ENCODE data around the gene INPP5D.
"Not testable (repeated sequence)": the region's sequence is repeated elsewhere in the genome, so short reads cannot be mapped to it uniquely, and the experiment has no call there.

The INPP5D gene
- total RNA-seq = 244 to 292 reads per million in 2 donors

GRCh38 chr2:233059797-233060500, at the start of gene INPP5D:
Gene INPP5D, plus strand, starts transcription at chr2:233060342. Its CDS starts 137 bp downstream, at chr2:233060479.
- peak; percentile 37 for DNase-seq

GRCh38 chr2:233010569-233011267, 49.4 kb upstream of the INPP5D start:
- DNase-seq = no peak

GRCh38 chr2:233011268-233011650, 48.9 kb upstream of the INPP5D start:
- DNase-seq = no peak

GRCh38 chr2:233011702-233012131, 48.4 kb upstream of the INPP5D start:
- no peak for DNase-seq

- no peak for DNase-seq
These were observed 47.7 kb upstream of the INPP5D start for GRCh38 chr2:233012301-233012971.

GRCh38 chr2:233013027-233013461, 47.1 kb upstream of the INPP5D start, which contains the start of gene NGEF:
Gene NGEF, minus strand, starts transcription at chr2:233013256. Its CDS starts 38,366 bp downstream, at chr2:232974890.
- no peak for DNase-seq

GRCh38 chr2:233013650-233014049, 46.5 kb upstream of the INPP5D start:
- DNase-seq = no peak

- DNase-seq = no peak
These were observed 45.0 kb upstream of the INPP5D start for GRCh38 chr2:233015019-233015645.

GRCh38 chr2:233017947-233018346, 42.2 kb upstream of the INPP5D start:
- DNase-seq = no peak

- DNase-seq = not testable (repeated sequence)
These were observed 40.5 kb upstream of the INPP5D start for GRCh38 chr2:233019610-233020009.

- DNase-seq = no peak
These were observed 39.7 kb upstream of the INPP5D start for GRCh38 chr2:233020454-233020853.

- DNase-seq = no peak
These were observed 38.4 kb upstream of the INPP5D start for GRCh38 chr2:233021771-233022170.

GRCh38 chr2:233022561-233022960, 37.6 kb upstream of the INPP5D start:
- no peak for DNase-seq

GRCh38 chr2:233023007-233023760, 37.0 kb upstream of the INPP5D start:
- DNase-seq = no peak

- no peak for DNase-seq
These were observed 36.3 kb upstream of the INPP5D start for GRCh38 chr2:233023761-233024410.

GRCh38 chr2:233025706-233026105, 34.4 kb upstream of the INPP5D start:
- no peak for DNase-seq

- no peak for DNase-seq
These were observed 33.8 kb upstream of the INPP5D start for GRCh38 chr2:233026198-233026813.

GRCh38 chr2:233029321-233029720, 30.8 kb upstream of the INPP5D start:
- DNase-seq = no peak

- DNase-seq = no peak
These were observed 28.3 kb upstream of the INPP5D start for GRCh38 chr2:233031556-233032500.
